NCI-H1694 (cell line): ENCODE data around the gene BSND.

Source experiments
- DNase-seq: peaks from one replicate; lab custom pipeline; 2025; lab: John Stamatoyannopoulos, UW

The BSND gene

GRCh38 chr1:54976747-54977146 lies 22.0 kb upstream of the BSND start:
- no peak for DNase-seq

DNA sequence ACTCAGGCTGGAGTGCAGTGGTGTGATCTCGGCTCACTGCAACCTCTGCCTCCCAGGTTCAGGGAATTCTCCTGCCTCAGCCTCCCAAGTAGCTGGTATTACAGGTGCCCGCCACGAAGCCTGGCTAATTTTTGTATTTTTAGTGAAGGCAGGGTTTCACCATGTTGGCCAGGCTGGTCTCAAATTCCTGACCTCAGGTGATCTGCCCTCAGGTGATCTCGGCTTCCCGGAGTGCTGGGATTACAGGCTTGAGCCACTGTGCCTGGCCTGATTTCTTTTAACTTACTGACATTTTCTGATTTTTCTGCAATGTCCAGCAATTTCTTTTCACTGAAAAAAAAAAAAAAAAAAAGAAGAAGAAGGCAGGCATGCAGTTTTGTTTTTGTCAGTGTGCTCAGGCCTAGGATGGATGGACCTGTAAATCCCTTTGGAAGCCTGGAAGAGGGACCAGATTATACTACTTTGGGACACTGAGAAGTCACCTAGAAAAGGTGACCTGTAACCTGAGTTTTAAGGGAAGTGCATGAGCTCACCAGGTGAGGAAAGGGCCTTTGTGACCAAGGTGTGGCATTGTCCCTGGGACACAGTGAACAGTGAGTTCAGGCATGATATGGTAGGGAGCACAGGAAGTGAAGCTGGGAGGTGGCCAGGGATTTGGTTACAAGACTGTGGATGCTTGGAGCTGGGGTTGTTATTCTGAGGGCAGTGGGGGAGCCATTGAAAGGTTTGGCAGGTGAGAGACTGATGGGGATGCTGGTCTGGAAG lies 21.0 kb upstream of the BSND start:
- no peak for DNase-seq

DNA sequence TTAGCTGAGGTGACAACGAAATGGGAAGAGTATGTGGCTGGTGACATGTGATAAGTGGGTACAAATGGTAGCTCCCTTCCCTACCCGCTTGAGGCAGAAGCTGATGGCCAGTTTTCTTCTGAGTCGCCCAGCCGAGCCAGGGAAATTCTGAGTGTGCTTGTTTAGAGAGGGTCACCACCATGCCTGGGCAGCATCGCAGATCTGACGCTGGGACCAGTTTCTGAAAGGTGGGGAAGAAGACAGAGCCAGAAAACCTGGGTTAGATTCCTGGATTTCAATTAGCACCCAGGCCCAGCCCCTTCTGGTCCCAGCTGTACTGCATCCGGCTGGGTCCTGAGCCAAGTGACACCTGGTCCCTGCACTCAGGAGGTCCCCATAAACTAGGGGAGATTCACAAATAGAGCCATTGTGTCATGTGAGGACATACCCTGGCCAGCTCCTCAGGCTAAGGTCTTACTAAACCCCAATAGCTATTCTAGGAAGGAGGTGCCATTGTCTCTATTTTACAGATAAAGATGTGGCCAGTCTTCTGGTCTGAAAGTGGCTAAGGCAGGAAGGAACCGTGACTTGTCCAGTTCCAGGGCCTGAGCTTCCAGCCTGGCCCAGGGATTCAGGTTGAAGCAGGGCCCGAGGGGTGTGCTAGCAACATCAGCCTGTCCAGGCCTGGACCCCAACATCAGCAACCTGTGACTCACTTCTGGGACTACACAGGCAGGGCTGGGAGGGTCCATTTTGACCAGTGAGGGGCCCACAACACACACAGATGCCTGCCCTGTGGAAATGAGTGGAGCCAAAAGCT lies 20.0 kb upstream of the BSND start:
- DNase-seq: no peak

GRCh38 chr1:54979327-54979891 lies 19.3 kb upstream of the BSND start:
- no peak for DNase-seq

DNA sequence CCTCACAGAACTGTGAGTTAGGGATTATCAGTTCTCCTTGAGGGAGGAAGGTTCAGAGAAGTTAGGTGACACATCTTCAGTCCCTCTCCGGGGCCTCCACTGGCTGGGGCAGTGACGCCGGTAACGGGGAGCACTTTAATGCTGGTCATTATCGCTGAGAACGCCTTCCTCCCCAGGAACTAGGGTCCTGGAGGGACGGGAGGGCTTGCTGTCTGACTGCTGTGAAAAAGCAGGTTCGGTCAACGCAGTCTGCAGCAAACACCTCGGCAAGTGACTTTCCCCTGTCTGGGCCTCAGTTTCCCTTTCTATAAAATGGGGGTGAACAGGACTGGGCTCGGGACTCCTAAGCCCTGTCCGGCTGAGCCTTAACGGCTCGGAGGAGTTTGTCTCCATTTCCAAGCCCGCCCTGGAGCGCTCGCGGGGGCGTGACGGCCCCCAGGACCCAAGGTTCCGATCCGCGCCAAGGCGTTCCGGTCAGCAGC lies 18.6 kb upstream of the BSND start:
- no peak for DNase-seq

DNA sequence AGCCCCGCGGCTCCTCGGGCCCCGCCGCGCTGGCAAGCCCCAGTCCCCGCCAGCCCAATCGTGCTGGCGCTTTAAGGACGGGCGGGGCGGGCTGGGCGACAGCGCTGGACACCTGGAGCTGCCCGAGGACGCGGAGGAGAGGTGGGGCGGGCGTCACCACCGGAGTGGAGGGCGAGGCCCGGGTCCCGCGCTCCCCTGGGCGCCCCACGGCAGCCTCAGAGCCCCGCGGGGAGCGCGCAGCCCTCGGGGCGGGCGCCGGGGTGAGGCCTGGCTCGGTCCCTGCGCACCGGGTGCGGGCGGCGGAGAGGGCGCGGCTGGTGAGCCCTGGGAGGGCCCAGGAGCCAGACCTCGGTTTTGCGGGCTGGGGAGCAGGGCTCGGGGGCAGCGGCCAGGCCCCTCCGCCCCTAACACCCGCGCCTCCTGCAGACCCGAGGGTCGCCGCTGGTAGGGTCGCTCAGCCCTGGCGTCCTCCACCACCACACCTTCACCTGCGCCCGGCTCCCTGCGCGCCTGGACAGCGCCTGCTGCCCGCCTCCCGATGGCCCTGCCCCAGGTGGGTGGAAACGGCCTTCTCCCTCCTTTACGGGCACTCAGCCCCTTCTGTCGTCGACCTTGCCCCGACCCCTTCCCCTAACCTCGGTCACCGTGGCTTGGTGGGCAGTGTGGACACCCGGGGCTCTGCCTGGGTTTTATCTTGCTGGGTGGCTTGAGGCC lies 18.0 kb upstream of the BSND start, which contains the start of gene TMEM61:
Gene TMEM61 (plus strand): TSS at position 101 of the 714 bp plus-strand sequence. CDS start 438 bp downstream, at position 539.
- no peak for DNase-seq

DNA sequence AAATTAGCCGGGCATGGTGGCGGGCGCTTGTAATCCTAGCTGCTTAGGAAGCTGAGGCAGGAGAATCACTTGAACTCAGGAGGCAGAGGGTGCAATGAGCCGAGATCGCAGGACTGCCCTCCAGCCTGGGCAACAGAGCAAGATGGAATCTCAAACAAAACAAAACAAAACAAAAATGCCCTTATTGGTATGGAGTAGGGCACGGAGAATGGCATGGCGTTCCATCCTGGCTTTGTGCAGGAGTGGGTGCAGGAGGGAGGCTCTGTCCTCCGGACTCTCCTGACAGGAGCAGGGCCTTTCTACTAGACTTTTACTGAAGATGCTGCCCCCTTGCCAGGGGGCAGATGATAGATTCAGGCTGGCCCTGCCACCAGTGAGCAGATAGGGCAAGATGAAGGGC lies 17.3 kb upstream of the BSND start:
- no peak for DNase-seq

DNA sequence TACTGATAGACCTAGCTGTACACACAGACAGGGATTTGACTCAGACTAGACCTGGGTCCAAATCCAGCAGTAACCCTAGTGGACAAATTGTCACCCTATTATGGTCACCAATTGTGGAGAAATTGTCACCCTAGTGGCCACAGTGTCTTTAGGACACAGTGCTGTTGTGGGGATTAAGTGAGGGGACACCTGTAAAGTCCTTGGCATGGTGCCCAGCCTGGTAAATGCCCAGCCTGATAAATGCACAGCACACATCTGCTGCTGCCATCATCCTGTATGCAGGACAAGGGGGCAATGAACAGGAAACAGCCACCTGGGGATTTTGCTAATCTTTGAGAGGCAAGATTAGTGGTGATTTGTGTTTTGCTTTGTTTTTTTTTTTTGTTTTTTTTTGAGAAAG lies 16.0 kb upstream of the BSND start:
- no peak for DNase-seq

- peak; percentile 18 for DNase-seq
Observed at GRCh38 chr1:54984131-54984842, 14.4 kb upstream of the BSND start.

DNA sequence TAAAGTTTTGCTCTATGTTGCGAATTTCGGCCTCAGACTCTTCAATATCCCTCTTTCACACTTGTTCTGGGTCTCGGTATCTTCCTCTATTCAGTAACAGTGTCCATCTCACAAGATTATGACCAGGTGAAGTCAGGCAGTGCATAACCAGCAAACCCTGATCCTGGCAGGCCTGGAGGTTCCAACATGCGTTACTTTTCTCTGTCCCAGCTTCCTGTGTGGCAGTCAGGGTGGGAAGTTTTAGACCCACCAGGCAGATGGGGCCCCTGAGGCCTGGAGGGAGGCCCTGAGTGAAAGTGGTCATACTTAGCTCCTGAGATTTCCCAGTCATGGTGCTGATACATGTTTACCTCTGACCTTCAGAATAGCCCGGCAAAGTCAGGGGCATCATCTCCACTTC lies 13.2 kb upstream of the BSND start:
- no peak for DNase-seq

DNA sequence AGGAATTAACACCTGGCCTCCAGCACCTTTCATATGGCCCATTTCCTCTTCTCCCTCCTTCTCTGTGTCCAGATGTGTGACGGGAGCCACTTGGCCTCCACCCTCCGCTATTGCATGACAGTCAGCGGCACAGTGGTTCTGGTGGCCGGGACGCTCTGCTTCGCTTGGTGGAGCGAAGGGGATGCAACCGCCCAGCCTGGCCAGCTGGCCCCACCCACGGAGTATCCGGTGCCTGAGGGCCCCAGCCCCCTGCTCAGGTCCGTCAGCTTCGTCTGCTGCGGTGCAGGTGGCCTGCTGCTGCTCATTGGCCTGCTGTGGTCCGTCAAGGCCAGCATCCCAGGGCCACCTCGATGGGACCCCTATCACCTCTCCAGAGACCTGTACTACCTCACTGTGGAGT lies 12.7 kb upstream of the BSND start:
- no peak for DNase-seq

- no peak for DNase-seq
Observed at GRCh38 chr1:54986533-54986932, 12.2 kb upstream of the BSND start.

GRCh38 chr1:54987427-54987826 lies 11.3 kb upstream of the BSND start:
- no peak for DNase-seq

DNA sequence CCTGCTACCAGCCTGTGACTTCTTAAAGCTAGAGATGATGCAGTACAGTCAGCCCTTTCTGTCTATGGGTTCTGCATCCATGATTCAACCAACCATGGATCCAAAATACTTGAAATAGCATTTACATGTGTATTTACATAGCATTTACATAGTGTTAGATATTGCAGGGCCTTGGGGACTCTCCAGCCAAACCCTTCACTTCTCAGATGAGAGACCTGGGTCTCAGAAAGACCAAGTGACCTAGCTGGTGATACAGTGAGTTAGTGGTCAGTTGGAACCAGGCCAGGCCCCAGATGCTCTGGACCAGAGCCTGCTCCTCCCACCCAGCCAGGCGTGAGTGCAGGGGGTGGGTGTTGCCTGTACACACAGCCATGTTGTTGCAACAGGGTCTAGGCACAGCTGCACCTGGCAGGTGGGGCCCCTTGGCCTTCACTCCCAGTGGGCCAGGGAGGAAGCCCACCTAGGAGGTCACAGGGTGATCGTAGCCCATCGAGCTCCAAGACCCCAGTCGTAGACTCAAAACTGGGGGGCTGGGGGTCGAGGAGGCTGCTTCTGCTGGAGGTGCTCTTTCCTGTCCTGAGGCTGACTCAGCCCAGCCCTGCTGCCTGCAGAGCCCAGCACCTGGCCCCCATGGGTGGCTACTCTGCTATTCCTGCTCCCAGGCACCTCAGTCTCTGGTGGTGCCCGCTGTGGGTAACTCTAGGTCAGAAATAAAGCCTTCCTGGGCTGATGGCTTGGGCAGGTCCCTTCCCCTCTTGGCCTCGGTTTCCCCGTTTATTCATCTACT lies 10.6 kb upstream of the BSND start:
- no peak for DNase-seq

DNA sequence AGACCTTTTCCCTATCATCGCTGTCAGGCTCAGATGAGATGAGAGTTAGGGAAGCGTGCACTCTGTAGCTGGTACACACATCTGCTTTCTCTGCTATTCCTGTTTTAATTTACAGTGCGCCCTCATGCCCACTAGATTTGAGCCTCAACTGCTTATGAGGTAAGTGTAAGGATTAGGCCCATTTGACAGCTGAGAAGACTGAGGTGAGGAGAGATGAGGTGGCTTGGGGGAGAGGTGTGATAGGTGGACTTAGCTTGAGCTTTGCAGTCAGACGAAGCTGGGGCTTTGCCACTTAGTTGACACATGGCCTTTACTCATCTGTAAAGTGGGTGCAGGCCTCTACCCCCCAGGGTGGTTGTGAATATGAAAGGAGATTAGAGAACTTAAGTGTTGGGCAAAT lies 9.8 kb upstream of the BSND start:
- no peak for DNase-seq

DNA sequence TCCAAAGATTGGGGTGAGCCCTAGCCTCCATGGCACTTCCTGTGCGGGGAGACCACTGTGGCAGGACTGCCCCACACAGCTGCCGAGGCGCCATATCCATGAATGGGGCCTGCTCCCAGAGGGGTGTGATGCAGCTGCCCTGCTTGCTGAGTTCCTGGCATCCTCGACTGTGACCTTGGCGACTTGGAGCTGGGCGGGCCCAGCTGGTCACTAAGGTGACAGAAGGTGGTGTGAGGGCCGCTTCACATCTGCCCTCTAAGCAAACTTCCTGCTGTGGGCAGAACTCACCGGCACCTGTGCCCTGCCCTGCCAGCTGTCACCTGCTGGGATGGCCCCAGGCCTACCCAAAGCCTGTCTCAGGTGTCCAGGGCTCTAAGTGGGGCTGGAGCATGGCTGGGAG lies 9.3 kb upstream of the BSND start:
- no peak for DNase-seq

GRCh38 chr1:54989968-54990810 lies 8.5 kb upstream of the BSND start:
- DNase-seq: no peak

DNA sequence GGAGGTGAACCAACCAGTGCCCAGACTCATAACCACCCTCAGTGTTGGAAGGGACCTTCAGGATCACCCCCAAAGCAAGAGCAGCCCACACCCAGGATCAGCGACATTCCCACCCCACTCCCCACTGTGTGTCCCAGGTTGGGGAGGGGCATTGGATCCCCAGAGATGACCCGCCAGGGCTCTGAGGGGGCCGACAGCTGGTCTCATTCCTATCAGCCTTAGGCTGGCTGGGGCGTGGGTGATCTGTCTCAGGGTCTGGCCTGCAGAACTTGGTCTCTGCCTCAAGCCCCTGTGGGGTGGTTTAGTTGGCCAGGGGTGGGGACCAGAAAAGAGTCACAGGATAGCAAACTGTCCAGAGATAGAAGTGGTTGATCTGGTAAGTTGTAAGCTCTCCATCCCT lies 7.8 kb upstream of the BSND start:
- no peak for DNase-seq

GRCh38 chr1:54991939-54992338 lies 6.8 kb upstream of the BSND start:
- no peak for DNase-seq

DNA sequence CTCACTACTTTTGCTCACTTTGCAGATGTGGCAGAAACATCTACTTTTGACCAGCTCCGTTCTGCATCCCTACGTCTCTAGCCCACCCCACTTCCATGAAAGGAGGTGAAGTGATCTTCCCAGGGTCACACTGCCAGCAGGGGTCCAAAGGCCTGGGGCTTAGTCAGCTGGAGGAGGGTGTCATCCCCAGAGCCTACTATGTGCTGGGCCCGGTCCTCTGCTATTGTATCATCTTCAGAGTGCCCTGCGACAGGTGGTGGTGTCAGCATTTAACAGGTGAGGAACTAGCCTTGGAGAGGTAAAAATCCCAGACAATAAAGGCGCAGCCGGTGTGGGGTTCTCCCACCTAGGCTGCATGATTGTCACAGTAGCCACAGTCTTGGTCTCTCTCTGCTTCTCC lies 5.6 kb upstream of the BSND start:
- DNase-seq: no peak
